Measurements from ENCODE around the gene ZNF213. TPM values are rescaled to one million over a fixed set of nuclear protein-coding genes. Genes with fewer than 3 reads are reported as not detected.

The ZNF213 gene
- total and polyA plus RNA-seq, 10 donors, result 2.4 to 11.4 (median 7.7) TPM

GRCh38 chr16:3112058-3112880 is 22.6 kb upstream of the ZNF213 start, which contains the start of gene ZNF205:
ZNF205 (plus strand) TSS chr16:3112586; CDS start chr16:3113431, 845 bp downstream.
- peak within 1 kb of the TSS; percentile 43 to 77 (median 53) for H3K4me3 ChIP-seq
- H3K27me3 ChIP-seq (replicated peaks in 1 of 7), result peaks cover 0 to 10% (median 0%) of the 10 kb centered on the region in 7 donors
- H3K4me1 ChIP-seq, result peaks cover 1 to 37% (median 19%) of the 10 kb centered on the region in 6 donors
- DNase-seq, result peak; percentile 81
- WGBS, 5 donors, result 19 to 32% (median 26%) methylated on average over 19 to 23 of the region's 23 CpGs
- H3K27ac ChIP-seq, result peak within 1 kb of the TSS in 7 of 8 donors; percentile 29 to 80 (median 64)
- peaks cover 0 to 27% (median 0%) of the 10 kb centered on the region in 6 donors for H3K36me3 ChIP-seq
- TF ChIP-seq POLR2A (IDR thresholded peaks at IDR 0.05), result no peak
- TF ChIP-seq POLR2AphosphoS5 (IDR thresholded peaks at IDR 0.05), result peak; percentile 32 to 61 (median 54)
- H3K9me3 ChIP-seq, result no peaks in the 10 kb centered on the region
- intact Hi-C loops (cut with DNase I; ENCODE audit: low total_unique reads), result no loop called here

GRCh38 chr16:3112881-3113574 is 21.8 kb upstream of the ZNF213 start:
- DNase-seq, result no peak
- H3K27ac ChIP-seq, result peak overlapping the region in 7 of 8 donors; percentile 29 to 80 (median 64)
- H3K4me3 ChIP-seq, result peak overlapping the region; percentile 43 to 77 (median 53)
- TF ChIP-seq POLR2AphosphoS5 (IDR thresholded peaks at IDR 0.05), result no peak
- TF ChIP-seq CTCF (IDR thresholded peaks at IDR 0.05 in 8 of 11, conservative IDR thresholded peaks at IDR 0.05 in 3 of 11), result no peak
- TF ChIP-seq POLR2A (IDR thresholded peaks at IDR 0.05), result no peak
- 36 to 58% (median 41%) methylated on average over 19 of the region's 19 CpGs for WGBS, 5 donors
- peaks cover 0 to 10% (median 0%) of the 10 kb centered on the region in 7 donors for H3K27me3 ChIP-seq (replicated peaks in 1 of 7)
- peaks cover 0 to 28% (median 0%) of the 10 kb centered on the region in 6 donors for H3K36me3 ChIP-seq
- intact Hi-C loops (cut with DNase I; ENCODE audit: low total_unique reads), result no loop called here
- H3K4me1 ChIP-seq, result peaks cover 0 to 33% (median 16%) of the 10 kb centered on the region in 6 donors
- no peaks in the 10 kb centered on the region for H3K9me3 ChIP-seq

- no peak for DNase-seq
- TF ChIP-seq CTCF (IDR thresholded peaks at IDR 0.05 in 8 of 11, conservative IDR thresholded peaks at IDR 0.05 in 3 of 11) (no peak), POLR2AphosphoS5 (IDR thresholded peaks at IDR 0.05) (no peak), POLR2A (IDR thresholded peaks at IDR 0.05) (no peak)
- Histone ChIP-seq H3K27me3 (replicated peaks in 1 of 7) (peaks cover 0 to 10% (median 0%) of the 10 kb centered on the region in 7 donors), H3K4me1 (peaks cover 0 to 33% (median 16%) of the 10 kb centered on the region in 6 donors), H3K4me3 (peak overlapping the region in 5 of 8 donors; percentile 51 to 77 (median 60)), H3K9me3 (no peaks in the 10 kb centered on the region), H3K27ac (no peak overlapping the region), H3K36me3 (peaks cover 0 to 37% (median 1%) of the 10 kb centered on the region in 6 donors)
- intact Hi-C loops (cut with DNase I; ENCODE audit: low total_unique reads), result no loop called here
- 66 to 83% (median 74%) methylated on average over 13 to 17 of the region's 17 CpGs for WGBS, 5 donors
Measured at GRCh38 chr16:3113765-3114479, 20.9 kb upstream of the ZNF213 start.

- peaks cover 0 to 10% (median 0%) of the 10 kb centered on the region in 7 donors for H3K27me3 ChIP-seq (replicated peaks in 1 of 7)
- no peaks in the 10 kb centered on the region for H3K9me3 ChIP-seq
- peaks cover 0 to 47% (median 12%) of the 10 kb centered on the region in 6 donors for H3K36me3 ChIP-seq
- 88 to 94% (median 92%) methylated on average over 10 to 12 of the region's 12 CpGs for WGBS, 5 donors
- H3K4me3 ChIP-seq, result no peak overlapping the region
- no peak overlapping the region for H3K27ac ChIP-seq
- TF ChIP-seq CTCF (IDR thresholded peaks at IDR 0.05 in 8 of 11, conservative IDR thresholded peaks at IDR 0.05 in 3 of 11) (no peak), POLR2AphosphoS5 (IDR thresholded peaks at IDR 0.05) (no peak), POLR2A (IDR thresholded peaks at IDR 0.05) (no peak)
- no peak for DNase-seq
- peaks cover 0 to 33% (median 16%) of the 10 kb centered on the region in 6 donors for H3K4me1 ChIP-seq
- intact Hi-C loops (cut with DNase I; ENCODE audit: low total_unique reads), result no loop called here
Measured at GRCh38 chr16:3115003-3115402, 19.8 kb upstream of the ZNF213 start.
